ENCODE results near the gene PMFBP1.

Gene PMFBP1

GRCh38 chr16:72129976-72130656, 41.8 kb downstream of the PMFBP1 start:
- in situ Hi-C loops (cut with MboI; ENCODE audit: low sequenced_read_pairs, unreplicated experiment), result loop anchor here (10.0 kb wide), 1 partner anchor 335 kb away; no protein-coding TSS in a partner anchor
- no peak for TF ChIP-seq CTCF (IDR thresholded peaks at IDR 0.05; ENCODE audit: borderline replicate concordance, control extremely low read depth, extremely low read depth, insufficient read depth, missing control alignments)
- no peak for DNase-seq (ENCODE audit: low spot score)

GRCh38 chr16:72128701-72129100, 43.3 kb downstream of the PMFBP1 start:
- in situ Hi-C loops (cut with MboI; ENCODE audit: low sequenced_read_pairs, unreplicated experiment), result loop anchor here (10.0 kb wide), 1 partner anchor 336 kb away; no protein-coding TSS in a partner anchor
- no peak for DNase-seq (ENCODE audit: low spot score)

GRCh38 chr16:72126429-72126765, 45.6 kb downstream of the PMFBP1 start:
- TF ChIP-seq CTCF (IDR thresholded peaks at IDR 0.05; ENCODE audit: borderline replicate concordance, control extremely low read depth, extremely low read depth, insufficient read depth, missing control alignments), result no peak
- no peak for DNase-seq (ENCODE audit: low spot score)
- in situ Hi-C loops (cut with MboI; ENCODE audit: low sequenced_read_pairs, unreplicated experiment), result loop anchor here (10.0 kb wide), 1 partner anchor 338 kb away; no protein-coding TSS in a partner anchor

More at GRCh38 chr16:72128701-72129100, 43.3 kb downstream of the PMFBP1 start:
- no peak for TF ChIP-seq CTCF (IDR thresholded peaks at IDR 0.05; ENCODE audit: borderline replicate concordance, control extremely low read depth, extremely low read depth, insufficient read depth, missing control alignments)

- no peak for DNase-seq (ENCODE audit: low spot score)
- TF ChIP-seq CTCF (IDR thresholded peaks at IDR 0.05; ENCODE audit: borderline replicate concordance, control extremely low read depth, extremely low read depth, insufficient read depth, missing control alignments), result no peak
- in situ Hi-C loops (cut with MboI; ENCODE audit: low sequenced_read_pairs, unreplicated experiment), result loop anchor here (10.0 kb wide), 1 partner anchor 339 kb away; no protein-coding TSS in a partner anchor
Measured at GRCh38 chr16:72125635-72126428, 46.1 kb downstream of the PMFBP1 start.

GRCh38 chr16:72124761-72125634, 47.0 kb downstream of the PMFBP1 start:
- DNase-seq (ENCODE audit: low spot score), result peak; percentile 79
- in situ Hi-C loops (cut with MboI; ENCODE audit: low sequenced_read_pairs, unreplicated experiment), result loop anchor here (10.0 kb wide), 1 partner anchor 340 kb away; no protein-coding TSS in a partner anchor

More at GRCh38 chr16:72124761-72125634, 47.0 kb downstream of the PMFBP1 start:
- peak; percentile 87 for TF ChIP-seq CTCF (IDR thresholded peaks at IDR 0.05; ENCODE audit: borderline replicate concordance, control extremely low read depth, extremely low read depth, insufficient read depth, missing control alignments)

All from GM13976 (cell line).